Neural crest cell (in vitro differentiated cells): ENCODE results near the gene RGS14. TPM values are rescaled to one million over a fixed set of nuclear protein-coding genes. Genes with fewer than 3 reads are reported as not detected.
A peak's percentile ranks its signal among the peaks of the same experiment; 100 is the strongest.

ENCODE experiments used
- DNase-seq: peaks from one replicate; pipeline ENCODE4 v3.0.0; 2021; ENCODE audit warnings: low read depth, mixed read lengths, low spot score
- H3K27ac Mint-ChIP-seq: one replicate; pipeline ENCODE4 v1.8.0; 2021; ENCODE audit warnings: mild to moderate bottlenecking, mixed read lengths; ENCODE audit not compliant: unreplicated experiment
- H3K27me3 Mint-ChIP-seq: 2 replicates; pipeline ENCODE4 v1.8.0; 2021; ENCODE audit warnings: low read depth, mild to moderate bottlenecking, mixed read lengths
- H3K36me3 Mint-ChIP-seq: 2 replicates; pipeline ENCODE4 v1.8.0; 2021; ENCODE audit warnings: low read depth, mild to moderate bottlenecking, mixed read lengths
- H3K4me1 Mint-ChIP-seq: 2 replicates; pipeline ENCODE4 v1.8.0; 2021; ENCODE audit warnings: mixed read lengths
- H3K4me3 Mint-ChIP-seq: one replicate; pipeline ENCODE4 v1.8.0; 2021; ENCODE audit warnings: mild to moderate bottlenecking, mixed read lengths
- H3K9me3 Mint-ChIP-seq: 2 replicates; pipeline ENCODE4 v1.8.0; 2021; ENCODE audit warnings: mixed read lengths
- total RNA-seq: library from RNA; stranded (reverse); gene quantifications from 2 replicates; pipeline ENCODE4 v1.2.1, GENCODE V29; 2021
- TF ChIP-seq, protein P1 (sequence below): fragments of 200-600 bp; sonication (generic); conservative IDR thresholded peaks from 2 replicates; pipeline ENCODE4 v1.5.0; 2021; ENCODE audit warnings: antibody characterized with exemption, mild to moderate bottlenecking

The RGS14 gene
- total RNA-seq, 1 donor from 2014 or later: 12.3 TPM

DNA sequence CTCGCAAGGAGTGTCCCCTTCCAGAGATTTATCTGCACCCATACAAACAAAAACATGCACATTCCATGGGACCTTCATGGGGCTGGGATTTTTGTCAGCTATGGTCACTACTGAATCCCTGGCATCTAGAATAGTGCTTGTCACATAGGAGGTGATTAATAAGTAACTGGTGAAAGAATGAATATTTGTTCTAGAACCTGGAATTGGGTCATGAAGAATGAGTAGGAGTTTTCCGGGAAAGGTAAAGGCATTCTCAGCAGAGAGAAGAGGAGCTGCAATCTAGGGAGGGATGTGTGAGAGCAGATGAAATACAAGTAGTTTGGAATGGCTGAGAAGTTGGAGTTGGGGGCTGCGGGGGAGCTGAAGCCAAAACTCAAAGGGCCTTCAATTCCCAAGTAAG is 3.5 kb upstream of the RGS14 start:
- Mint-ChIP-seq H3K4me1 (peaks cover 30% of the 10 kb centered on the region), H3K9me3 (no peaks in the 10 kb centered on the region), H3K4me3 (no peak overlapping the region), H3K27ac (no peak overlapping the region), H3K27me3 (peaks cover 33% of the 10 kb centered on the region), H3K36me3 (no peaks in the 10 kb centered on the region)
- TF ChIP-seq, protein P1, sequence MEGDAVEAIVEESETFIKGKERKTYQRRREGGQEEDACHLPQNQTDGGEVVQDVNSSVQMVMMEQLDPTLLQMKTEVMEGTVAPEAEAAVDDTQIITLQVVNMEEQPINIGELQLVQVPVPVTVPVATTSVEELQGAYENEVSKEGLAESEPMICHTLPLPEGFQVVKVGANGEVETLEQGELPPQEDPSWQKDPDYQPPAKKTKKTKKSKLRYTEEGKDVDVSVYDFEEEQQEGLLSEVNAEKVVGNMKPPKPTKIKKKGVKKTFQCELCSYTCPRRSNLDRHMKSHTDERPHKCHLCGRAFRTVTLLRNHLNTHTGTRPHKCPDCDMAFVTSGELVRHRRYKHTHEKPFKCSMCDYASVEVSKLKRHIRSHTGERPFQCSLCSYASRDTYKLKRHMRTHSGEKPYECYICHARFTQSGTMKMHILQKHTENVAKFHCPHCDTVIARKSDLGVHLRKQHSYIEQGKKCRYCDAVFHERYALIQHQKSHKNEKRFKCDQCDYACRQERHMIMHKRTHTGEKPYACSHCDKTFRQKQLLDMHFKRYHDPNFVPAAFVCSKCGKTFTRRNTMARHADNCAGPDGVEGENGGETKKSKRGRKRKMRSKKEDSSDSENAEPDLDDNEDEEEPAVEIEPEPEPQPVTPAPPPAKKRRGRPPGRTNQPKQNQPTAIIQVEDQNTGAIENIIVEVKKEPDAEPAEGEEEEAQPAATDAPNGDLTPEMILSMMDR: no peak
- DNase-seq: no peak

DNA sequence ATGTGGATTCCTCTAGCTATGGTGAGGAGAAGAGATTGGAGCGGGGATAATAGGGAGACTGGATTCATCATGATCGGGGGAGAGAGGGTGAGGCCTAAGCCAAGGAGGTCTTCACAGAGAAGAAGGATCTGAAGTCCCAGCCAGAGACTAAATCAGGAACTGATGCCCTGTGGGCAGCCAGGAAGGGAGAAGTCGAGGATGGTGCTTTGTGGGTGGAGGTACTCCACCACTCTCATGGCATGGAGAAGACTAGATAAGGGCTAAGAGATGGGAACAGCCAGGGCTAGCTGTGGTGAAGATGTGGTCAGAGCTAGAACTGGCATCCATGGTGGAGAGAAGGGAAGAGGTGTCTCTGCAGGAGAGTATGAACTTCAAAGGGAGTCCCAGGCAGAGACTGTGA is 3.0 kb upstream of the RGS14 start:
- Mint-ChIP-seq H3K4me1 (peaks cover 26% of the 10 kb centered on the region), H3K27me3 (peaks cover 33% of the 10 kb centered on the region), H3K27ac (no peak overlapping the region), H3K4me3 (no peak overlapping the region), H3K9me3 (no peaks in the 10 kb centered on the region), H3K36me3 (no peaks in the 10 kb centered on the region)
- DNase-seq: no peak
- TF ChIP-seq, protein P1: no peak

DNA sequence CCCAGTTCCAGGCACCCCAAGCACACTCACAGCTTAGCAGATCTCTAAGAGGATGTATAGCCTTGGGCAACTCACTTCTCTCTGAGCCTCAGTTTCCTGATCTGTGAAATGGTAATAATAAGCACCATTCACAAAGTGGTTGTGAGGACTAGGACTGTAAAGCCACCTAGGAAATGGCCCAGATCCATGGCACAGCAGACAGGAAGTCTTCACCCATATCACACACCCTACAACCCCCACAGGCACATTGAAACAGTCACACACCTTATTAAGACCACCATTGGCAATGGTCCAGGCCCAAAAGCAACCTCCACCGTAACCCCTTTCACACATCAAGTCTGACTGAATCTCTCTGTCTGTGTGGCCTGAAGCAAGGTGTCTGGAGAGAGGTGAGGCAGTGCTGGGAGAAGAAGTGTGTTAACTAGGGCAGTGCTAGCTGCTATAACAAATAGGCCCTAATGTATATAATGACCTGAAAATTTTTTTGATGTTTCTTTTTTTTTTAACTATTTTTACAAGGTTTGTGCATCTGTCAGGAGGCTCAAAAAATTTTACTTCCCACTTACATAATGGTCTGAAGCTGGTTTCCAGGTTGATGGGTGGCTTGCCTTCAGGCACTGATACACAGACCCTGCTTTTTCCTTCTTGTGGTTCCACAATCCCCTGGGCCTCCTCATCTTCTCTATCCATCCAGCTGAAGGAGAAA is 2.4 kb upstream of the RGS14 start:
- Mint-ChIP-seq H3K4me3 (peak overlapping the region; percentile 15), H3K27ac (no peak overlapping the region), H3K27me3 (peaks cover 37% of the 10 kb centered on the region), H3K4me1 (peaks cover 20% of the 10 kb centered on the region), H3K9me3 (no peaks in the 10 kb centered on the region), H3K36me3 (no peaks in the 10 kb centered on the region)
- TF ChIP-seq, protein P1: no peak
- DNase-seq: no peak

DNA sequence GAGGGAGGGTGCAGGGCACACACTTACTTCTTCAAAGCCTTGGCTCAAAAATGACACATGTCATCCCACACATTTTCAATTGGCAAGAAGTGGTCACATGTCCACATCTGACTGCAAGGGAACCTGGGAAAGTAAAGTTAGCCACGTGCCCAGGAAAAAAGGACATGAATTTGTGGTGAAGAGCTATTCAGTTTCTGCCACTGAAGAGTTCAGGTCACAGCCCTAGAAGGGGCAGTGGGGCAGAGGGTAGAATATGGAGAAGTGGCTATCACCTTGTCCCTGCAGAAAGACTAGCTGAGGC is 1.9 kb upstream of the RGS14 start:
- no peaks in the 10 kb centered on the region for H3K36me3 Mint-ChIP-seq
- no peak for DNase-seq
- peaks cover 37% of the 10 kb centered on the region for H3K27me3 Mint-ChIP-seq
- no peaks in the 10 kb centered on the region for H3K9me3 Mint-ChIP-seq
- H3K4me1 Mint-ChIP-seq: peaks cover 15% of the 10 kb centered on the region
- TF ChIP-seq, protein P1: no peak
- H3K4me3 Mint-ChIP-seq: no peak overlapping the region
- no peak overlapping the region for H3K27ac Mint-ChIP-seq

DNA sequence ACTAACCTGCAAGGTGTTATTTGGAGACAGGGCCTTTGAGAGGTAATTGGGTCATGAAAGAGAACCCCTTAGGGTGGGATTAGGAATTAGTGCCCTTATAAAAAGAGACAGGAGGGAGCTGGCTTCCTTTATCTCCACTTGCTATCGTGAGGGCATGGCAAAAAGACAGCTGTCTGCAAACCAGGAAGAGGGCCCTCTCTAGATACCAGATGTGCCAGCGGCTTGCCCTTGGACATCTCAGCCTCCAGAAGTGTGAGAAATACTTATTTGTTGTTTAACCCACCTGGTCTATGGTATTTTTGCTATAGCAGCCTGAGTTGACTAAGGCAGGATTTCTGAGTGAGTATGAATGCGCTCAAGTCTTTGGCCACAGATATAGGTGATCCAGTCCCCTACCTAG is 978 bp upstream of the RGS14 start:
- Mint-ChIP-seq H3K4me1 (peaks cover 11% of the 10 kb centered on the region), H3K27ac (no peak overlapping the region), H3K9me3 (no peaks in the 10 kb centered on the region), H3K27me3 (peaks cover 37% of the 10 kb centered on the region), H3K4me3 (no peak overlapping the region), H3K36me3 (no peaks in the 10 kb centered on the region)
- no peak for DNase-seq
- TF ChIP-seq, protein P1: no peak
